HG03280 (cell line): ENCODE data around the gene PTPRD.

Experiments
- ATAC-seq: cut with Tn5 transposase; IDR thresholded peaks from one replicate; pipeline ENCODE4 v1.9.1; 2021; ENCODE audit warnings: mild to moderate bottlenecking, moderate library complexity; ENCODE audit not compliant: unreplicated experiment

PTPRD gene

DNA sequence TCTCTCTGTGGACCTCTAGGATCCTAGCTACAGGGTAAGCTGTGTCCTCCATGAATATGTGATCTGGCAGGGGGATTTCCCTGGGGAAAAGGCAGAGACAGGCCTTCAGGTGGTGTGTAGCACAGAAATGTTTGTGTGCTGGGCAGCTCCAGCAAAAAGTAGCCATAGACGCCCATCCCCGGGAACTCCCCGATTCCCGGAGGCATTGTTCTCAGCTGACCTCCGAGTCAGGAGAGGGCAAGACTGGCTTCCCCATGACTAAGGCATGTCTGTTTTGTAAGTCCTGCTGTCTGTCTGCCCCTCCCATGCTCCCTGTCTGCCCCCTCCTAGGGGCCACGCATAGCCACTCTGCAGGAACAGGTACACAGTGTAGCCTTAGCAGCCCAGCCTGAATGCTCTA is 834.5 kb downstream of the PTPRD start:
- no peak for ATAC-seq

DNA sequence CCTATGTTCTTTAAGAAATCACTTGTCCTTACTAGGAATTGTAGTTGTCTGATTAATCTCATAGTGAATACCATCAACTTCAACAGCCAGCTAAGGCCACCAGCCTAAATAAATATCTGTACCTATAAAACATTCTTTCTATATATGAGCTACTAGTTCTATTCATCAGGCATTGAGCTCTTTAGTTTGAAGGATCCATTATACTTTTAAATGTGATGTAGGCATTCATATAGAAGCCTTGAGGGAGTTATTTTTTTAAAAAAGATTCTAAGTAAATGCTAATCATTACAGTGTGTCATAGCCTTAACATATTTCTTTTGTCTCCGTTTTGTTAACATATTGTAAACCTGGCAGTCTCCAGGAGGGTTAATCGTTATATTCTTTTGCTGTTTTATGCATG is 838.3 kb downstream of the PTPRD start:
- ATAC-seq: no peak

DNA sequence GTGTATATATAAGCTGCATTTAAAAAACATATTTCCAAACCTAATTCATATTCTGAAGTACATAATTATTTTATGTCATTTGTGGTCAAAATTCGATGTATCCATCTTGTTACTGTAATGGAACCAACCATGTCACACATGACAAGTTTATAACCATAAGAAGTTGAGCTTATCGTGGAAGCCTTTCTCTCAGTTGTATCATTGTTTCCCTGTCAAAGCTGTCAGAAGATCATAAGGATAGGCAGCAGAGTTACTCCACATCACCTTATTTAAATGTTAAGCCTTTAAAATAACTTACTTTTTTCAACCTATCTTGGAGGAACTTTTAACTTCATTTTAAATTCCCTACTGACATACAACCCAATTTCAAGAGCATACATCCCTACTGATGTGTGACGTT is 841.5 kb downstream of the PTPRD start:
- ATAC-seq: no peak

DNA sequence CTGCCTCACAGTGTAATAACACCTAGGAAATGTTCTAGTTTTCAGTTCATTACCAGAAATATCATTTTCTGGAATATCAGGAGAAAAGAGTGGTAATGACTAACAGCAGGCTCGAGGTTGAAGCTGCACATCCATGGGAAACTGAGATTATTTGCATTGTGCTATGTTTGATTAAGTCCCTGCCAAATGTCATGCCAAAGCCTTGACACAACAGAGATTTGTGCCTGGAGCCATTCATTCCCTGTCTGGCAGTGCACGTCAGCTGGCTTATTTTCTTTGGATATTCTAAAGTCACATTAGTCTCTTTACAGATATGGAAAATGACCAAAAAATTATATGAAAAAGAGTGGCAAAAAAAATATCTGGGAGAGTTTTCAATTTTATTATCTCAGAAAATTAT is 848.0 kb downstream of the PTPRD start:
- no peak for ATAC-seq

DNA sequence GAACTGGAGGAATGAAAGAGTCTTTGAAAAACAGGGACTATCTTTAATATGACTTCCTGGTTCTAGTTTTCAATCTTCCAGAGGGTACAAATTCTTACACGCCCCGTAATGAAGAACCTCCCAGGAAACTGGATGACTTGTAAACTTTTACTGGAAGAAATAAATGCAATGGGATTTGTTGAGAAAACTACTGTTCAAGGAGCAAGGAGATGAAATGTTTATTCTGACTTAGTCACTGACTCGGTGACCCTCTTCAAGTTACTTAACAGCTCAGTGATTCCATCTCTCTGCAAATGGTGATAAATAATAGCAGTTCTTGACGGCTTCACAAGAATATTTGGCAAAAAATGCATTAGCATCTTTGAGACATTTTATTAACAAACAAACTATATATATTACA is 858.6 kb downstream of the PTPRD start:
- no peak for ATAC-seq

GRCh38 chr9:9753266-9753665 is 859.5 kb downstream of the PTPRD start:
- no peak for ATAC-seq

DNA sequence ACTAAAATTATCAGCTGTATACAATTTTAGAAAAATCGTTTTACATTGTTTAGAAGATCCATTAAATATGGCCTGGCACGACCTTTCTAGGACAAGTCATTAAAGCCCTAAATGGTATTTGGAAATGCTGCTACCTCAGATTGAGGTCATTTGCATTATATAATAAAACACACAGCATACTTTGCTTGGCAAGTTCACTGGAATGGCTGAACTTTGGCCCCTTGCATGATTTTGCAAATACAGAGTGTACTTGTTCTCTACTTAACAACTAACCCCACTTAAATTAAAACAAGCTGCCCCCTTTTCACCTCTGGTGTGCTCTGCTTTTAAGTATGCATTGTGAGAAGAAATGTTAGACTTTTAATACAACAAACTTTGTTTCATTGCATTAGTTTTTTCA is 860.1 kb downstream of the PTPRD start:
- ATAC-seq: no peak

- ATAC-seq: no peak
Measured at GRCh38 chr9:9751996-9752395, 860.8 kb downstream of the PTPRD start.

- no peak for ATAC-seq
Measured at GRCh38 chr9:9750719-9751118, 862.1 kb downstream of the PTPRD start.

DNA sequence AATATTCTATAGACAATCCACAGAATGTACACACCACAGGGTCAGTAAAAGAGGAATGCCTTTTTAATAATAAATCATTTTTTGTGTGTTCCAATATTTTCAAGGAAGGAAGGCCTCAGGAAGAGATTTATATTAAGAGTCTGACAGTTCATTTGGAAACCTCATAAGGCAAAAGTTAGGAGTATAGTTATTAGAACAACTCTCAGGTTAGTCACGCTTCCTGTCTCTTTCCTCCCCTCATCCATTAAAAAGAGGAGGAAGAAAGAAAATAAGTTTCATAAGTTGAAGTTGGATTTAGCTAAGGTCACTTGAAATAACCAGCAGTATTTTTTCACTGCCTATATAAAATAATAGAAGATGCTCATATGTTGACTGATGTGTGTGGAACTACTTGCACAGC is 863.2 kb downstream of the PTPRD start:
- no peak for ATAC-seq

DNA sequence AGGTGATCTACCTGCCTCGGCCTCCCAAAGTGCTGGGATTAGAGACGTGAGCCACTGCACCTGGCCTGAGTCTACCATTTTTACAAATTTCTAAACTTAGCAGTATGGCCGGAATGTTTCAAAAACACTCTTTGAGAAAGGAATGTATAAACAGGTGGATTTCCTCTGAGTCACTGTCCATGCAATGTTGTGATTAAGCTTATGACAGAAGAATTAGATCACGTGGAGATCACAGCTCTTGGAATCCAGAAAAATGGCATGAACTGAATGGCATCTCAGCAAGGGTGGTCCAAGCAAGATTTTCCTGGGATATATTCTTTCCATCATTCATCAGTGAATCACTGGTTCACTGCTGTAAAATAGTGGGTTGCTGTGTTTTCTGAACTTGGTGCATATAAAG is 865.0 kb downstream of the PTPRD start:
- no peak for ATAC-seq

GRCh38 chr9:9746826-9747225 is 866.0 kb downstream of the PTPRD start:
- ATAC-seq: no peak

GRCh38 chr9:9743822-9744221 is 869.0 kb downstream of the PTPRD start:
- ATAC-seq: no peak

GRCh38 chr9:9730174-9730573 is 882.6 kb downstream of the PTPRD start:
- no peak for ATAC-seq

DNA sequence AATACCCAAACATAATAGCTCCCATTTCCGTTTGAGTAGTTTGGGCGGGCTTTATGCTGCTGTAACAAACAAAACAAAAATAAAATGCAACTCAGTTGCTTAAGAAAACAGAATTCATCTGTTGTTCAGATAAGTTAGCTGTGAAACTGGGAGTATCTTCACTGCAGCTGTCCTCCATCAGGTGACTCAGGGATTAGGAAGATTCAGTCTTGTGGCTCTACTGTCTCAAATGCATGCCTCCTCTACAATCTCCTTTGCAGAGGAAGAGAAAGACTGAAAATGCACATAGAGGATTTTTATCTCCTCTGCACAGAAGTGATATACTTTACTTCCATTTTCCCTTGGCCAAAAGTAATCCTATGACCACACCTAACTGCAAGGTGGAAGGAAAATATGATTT is 883.7 kb downstream of the PTPRD start:
- ATAC-seq: no peak

DNA sequence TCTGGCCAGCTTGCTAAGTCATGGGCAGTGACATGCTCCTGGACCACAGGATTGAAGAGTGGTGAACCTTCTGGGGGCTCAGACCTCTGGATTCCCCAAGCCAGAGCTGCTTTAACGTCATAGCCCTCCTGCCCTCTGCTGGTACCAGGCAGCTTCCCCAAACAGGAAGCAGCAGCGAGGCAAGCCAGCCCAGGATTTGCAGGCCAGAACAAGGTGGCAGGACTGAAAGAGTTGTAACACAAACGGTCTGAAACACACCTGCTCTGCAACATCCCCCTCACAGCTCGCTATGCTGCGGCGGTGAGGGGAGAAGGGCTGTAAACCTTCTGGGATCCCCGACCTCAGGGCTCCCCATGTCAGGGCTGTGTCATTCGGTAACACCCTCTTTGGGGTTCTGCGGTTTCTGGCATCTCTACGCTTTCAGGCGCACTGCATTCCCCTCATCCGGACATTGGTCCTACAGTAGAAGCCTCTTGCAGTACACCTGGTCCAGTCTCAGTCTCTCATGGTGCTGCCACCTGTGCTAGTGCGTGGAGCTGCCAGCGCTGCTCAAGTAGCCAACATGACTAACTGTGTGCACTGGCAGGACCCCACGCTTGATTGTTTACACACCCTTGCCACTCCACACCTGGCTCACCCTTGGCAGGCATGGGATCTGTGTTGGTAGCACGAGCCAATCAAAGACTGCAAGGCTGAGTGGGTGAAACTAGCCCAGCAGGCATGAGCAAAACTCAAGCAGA is 893.3 kb downstream of the PTPRD start:
- ATAC-seq: no peak

GRCh38 chr9:9718691-9719090 is 894.1 kb downstream of the PTPRD start:
- ATAC-seq: no peak

DNA sequence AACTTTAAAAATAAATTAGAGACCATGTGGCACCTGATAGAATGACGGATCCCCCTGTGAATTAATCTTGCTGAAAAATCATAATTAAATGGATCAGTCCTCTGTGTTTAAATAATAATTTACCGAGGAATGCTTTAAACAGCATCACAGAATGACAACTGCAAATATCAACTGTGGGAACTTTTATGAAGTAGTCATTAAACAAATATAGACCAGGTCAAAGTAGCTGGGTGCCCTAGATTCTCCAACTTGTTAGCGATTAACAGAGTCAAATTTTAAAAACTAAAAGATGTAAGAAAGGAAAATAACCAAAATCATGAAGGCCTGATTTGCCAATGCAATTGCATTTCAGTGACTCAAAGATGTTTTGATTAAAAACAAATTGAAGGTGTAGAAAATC is 933.4 kb downstream of the PTPRD start:
- no peak for ATAC-seq

DNA sequence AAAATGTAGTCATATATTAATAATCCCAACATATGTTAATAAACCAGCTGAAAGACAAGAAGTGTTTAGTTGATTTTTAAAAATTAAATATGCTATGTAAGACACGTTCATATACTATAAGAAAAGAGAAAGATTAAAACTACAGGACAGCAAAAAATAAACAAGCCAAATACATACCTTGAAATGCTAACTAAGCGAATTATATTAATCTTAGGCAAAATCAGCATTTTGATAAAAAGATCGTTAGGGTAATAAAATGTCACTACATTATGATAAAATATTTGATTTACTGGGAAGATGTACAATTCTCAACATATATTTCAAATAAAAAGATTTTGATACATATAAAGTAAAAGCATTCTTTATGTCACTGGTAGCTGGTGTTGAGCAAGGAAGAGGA is 938.3 kb downstream of the PTPRD start:
- no peak for ATAC-seq

GRCh38 chr9:9670454-9670853 is 942.3 kb downstream of the PTPRD start:
- no peak for ATAC-seq

DNA sequence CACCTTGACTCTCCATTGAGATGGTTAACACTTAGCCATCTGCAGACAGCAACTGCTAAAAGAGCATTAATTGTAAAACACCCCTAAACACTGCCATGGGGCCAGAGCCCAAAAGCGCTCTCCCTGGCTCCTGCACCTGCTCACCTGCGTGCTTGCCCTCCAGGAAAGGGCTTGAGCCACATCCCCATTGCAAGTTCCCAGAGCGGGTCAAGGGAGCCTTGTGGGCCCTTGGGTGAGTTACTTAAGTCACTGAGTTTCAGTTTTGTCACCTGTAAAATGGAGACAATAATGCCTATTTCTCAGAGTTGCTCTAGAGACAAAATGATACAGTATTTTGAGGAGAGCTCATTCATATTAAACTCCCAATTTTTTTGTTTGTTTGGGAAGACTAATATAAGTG is 967.8 kb downstream of the PTPRD start:
- ATAC-seq: no peak

GRCh38 chr9:9631284-9631683 is 981.5 kb downstream of the PTPRD start:
- ATAC-seq: peak; percentile 80

DNA sequence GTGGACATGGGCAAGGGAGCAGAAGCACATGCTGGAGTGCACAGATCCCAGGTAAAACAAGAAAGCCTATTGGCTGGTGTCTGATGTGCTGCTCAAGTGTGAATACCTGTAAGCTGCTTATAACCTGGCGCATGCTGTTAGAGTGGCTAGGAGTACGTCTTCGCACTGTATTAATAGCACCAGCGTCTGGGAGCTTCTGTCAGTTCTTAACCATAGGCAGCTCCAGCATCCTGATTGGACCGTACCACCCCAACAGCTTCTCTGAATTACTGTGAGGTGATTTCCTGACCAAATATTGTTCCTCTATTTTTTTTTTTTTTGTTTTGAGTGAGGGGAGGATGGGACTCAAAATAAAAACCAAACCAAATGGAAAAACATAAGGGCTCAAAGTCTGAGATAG is 987.6 kb downstream of the PTPRD start:
- no peak for ATAC-seq
